ENCODE data around the gene SLC18A3. TPM values are rescaled to one million over a fixed set of nuclear protein-coding genes. Genes with fewer than 3 reads are reported as not detected.
A peak's percentile ranks its signal among the peaks of the same experiment; 100 is the strongest.

Gene SLC18A3
- total RNA-seq, 2 donors from 2014 or later, result not detected

DNA sequence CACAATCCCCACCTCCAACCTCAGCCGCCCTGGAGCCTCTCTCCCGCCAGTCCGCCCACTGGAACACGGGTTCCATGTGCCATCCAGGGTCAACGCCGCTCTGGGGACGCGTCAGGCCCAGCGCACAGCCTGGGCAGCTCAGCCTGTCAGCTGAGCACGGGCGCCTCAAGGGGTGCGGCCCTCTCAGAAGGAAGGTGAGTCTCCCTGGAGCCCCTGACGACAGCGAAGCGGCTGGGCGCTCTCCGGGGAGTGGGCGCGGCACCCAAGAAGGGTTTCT, 1.2 kb upstream of the SLC18A3 start:
- intact Hi-C loops (cut with DNase I), result no loop called here

DNA sequence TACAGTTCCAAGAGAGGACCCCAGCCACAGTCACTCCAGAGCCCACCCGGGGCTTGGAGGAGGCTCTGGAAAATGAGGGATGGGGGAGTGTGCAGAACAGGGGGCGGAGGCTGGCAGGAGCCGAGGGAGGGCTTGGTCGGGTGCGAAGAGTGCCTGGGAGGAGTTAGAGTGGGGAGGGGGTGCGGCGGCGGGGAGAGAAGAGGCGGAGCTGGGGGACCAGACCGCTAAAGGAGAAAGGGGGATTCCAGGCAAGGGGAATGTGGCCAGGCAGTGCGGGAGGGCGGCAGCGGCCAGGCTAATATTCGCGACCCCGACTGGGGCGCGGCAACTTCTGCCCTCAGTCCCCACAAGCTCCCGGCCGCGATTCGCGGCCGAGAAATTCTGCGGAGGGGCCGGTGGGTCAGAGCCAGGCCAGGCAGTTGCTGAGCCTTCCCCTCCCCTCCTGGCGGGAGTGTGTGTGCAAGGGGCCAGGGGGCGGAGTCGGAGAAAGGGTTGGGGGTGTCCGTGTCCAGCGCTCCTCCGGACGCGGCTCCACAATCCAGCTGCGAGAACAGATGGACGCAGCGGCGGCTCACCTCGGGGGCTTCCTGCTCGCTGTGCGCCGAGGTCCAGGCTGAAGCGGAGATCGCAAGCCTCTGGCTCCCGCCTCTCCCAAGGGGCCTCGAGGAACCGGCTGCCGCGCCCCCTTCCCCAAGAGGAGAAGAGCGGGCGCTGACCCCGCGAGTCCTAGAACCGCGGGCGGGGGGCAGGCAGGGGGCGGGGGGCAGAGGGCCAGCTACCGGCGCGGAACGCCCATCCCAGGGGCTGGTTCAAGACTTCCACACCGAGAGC, 612 bp upstream of the SLC18A3 start:
- no peak for TF ChIP-seq POLR2A (IDR thresholded peaks at IDR 0.05)
- no peak for TF ChIP-seq POLR2AphosphoS5 (IDR thresholded peaks at IDR 0.05)
- TF ChIP-seq, protein P1, sequence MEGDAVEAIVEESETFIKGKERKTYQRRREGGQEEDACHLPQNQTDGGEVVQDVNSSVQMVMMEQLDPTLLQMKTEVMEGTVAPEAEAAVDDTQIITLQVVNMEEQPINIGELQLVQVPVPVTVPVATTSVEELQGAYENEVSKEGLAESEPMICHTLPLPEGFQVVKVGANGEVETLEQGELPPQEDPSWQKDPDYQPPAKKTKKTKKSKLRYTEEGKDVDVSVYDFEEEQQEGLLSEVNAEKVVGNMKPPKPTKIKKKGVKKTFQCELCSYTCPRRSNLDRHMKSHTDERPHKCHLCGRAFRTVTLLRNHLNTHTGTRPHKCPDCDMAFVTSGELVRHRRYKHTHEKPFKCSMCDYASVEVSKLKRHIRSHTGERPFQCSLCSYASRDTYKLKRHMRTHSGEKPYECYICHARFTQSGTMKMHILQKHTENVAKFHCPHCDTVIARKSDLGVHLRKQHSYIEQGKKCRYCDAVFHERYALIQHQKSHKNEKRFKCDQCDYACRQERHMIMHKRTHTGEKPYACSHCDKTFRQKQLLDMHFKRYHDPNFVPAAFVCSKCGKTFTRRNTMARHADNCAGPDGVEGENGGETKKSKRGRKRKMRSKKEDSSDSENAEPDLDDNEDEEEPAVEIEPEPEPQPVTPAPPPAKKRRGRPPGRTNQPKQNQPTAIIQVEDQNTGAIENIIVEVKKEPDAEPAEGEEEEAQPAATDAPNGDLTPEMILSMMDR (IDR thresholded peaks at IDR 0.05), result no peak
- intact Hi-C loops (cut with DNase I), result no loop called here
- H3K9me3 ChIP-seq, result no peaks in the 10 kb centered on the region
- H3K4me1 ChIP-seq (replicated peaks), result no peaks in the 10 kb centered on the region
- H3K27me3 ChIP-seq (replicated peaks; ENCODE audit: insufficient read depth), result peaks cover 53% of the 10 kb centered on the region
- H3K36me3 ChIP-seq, result no peaks in the 10 kb centered on the region
- DNase-seq (ENCODE audit: low spot score), result no peak
- under 1% methylated on average over 60 of the region's 62 CpGs for WGBS
- H3K4me3 ChIP-seq, result no peak overlapping the region
- no peak overlapping the region for H3K27ac ChIP-seq

More for the DNA sequence above, 1.2 kb upstream of the SLC18A3 start:
- TF ChIP-seq POLR2AphosphoS5 (IDR thresholded peaks at IDR 0.05) (no peak), POLR2A (IDR thresholded peaks at IDR 0.05) (no peak)
- TF ChIP-seq, protein P1 (IDR thresholded peaks at IDR 0.05), result no peak
- no peaks in the 10 kb centered on the region for H3K4me1 ChIP-seq (replicated peaks)
- WGBS, result 3% methylated on average over 15 of the region's 19 CpGs
- H3K27me3 ChIP-seq (replicated peaks; ENCODE audit: insufficient read depth), result peaks cover 48% of the 10 kb centered on the region
- no peak overlapping the region for H3K27ac ChIP-seq
- no peak for DNase-seq (ENCODE audit: low spot score)
- H3K4me3 ChIP-seq, result no peak overlapping the region
- no peaks in the 10 kb centered on the region for H3K9me3 ChIP-seq
- no peaks in the 10 kb centered on the region for H3K36me3 ChIP-seq

DNA sequence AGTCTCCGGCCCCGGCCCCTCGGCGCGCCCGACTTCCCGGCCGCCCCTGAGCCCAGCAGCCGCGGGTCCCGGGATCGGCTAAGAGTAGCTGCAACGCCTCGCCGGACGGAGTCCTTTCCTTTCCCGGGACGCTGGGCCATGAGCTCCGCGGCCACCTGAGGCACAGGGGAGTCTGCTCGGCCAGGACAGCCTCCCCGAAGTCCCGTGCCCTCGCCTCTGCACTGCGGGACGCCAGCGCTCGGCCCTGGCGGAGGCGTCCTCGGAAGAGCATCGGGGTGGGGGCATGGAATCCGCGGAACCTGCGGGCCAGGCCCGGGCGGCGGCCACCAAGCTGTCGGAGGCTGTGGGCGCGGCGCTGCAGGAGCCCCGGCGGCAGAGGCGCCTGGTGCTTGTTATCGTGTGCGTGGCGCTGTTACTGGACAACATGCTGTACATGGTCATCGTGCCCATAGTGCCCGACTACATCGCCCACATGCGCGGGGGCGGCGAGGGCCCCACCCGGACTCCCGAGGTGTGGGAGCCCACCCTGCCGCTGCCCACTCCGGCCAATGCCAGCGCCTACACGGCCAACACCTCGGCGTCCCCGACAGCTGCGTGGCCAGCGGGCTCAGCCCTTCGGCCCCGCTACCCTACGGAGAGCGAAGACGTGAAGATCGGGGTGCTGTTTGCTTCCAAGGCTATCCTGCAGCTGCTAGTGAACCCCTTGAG, 502 bp downstream of the SLC18A3 start:
- H3K36me3 ChIP-seq, result no peaks in the 10 kb centered on the region
- intact Hi-C loops (cut with DNase I), result no loop called here
- no peak overlapping the region for H3K27ac ChIP-seq
- TF ChIP-seq, protein P1 (IDR thresholded peaks at IDR 0.05), result no peak
- TF ChIP-seq POLR2AphosphoS5 (IDR thresholded peaks at IDR 0.05), result no peak
- no peak for TF ChIP-seq POLR2A (IDR thresholded peaks at IDR 0.05)
- H3K4me1 ChIP-seq (replicated peaks), result no peaks in the 10 kb centered on the region
- no peaks in the 10 kb centered on the region for H3K9me3 ChIP-seq
- H3K4me3 ChIP-seq, result peak overlapping the region; percentile 1 to 20
- H3K27me3 ChIP-seq (replicated peaks; ENCODE audit: insufficient read depth), result peaks cover 61% of the 10 kb centered on the region
- no peak for DNase-seq (ENCODE audit: low spot score)
- 5% methylated on average over 11 of the region's 72 CpGs for WGBS

DNA sequence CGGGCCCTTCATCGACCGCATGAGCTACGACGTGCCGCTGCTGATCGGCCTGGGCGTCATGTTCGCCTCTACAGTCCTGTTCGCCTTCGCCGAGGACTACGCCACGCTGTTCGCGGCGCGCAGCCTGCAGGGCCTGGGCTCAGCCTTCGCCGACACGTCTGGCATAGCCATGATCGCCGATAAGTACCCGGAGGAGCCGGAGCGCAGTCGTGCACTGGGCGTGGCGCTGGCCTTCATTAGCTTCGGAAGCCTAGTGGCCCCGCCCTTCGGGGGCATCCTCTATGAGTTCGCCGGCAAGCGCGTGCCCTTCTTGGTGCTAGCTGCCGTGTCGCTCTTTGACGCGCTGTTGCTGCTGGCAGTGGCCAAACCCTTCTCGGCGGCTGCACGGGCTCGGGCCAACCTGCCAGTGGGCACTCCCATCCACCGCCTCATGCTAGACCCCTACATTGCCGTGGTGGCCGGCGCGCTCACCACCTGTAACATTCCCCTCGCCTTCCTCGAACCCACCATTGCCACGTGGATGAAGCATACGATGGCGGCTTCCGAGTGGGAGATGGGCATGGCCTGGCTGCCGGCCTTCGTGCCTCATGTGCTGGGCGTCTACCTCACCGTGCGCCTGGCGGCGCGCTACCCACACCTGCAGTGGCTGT, 1.2 kb downstream of the SLC18A3 start:
- Histone ChIP-seq H3K4me3 (no peak overlapping the region), H3K36me3 (no peaks in the 10 kb centered on the region), H3K27me3 (replicated peaks; ENCODE audit: insufficient read depth) (peaks cover 65% of the 10 kb centered on the region), H3K4me1 (replicated peaks) (no peaks in the 10 kb centered on the region), H3K27ac (no peak overlapping the region), H3K9me3 (no peaks in the 10 kb centered on the region)
- DNase-seq (ENCODE audit: low spot score), result no peak
- intact Hi-C loops (cut with DNase I), result no loop called here
- TF ChIP-seq POLR2AphosphoS5 (IDR thresholded peaks at IDR 0.05) (no peak), POLR2A (IDR thresholded peaks at IDR 0.05) (no peak)
- TF ChIP-seq, protein P1 (IDR thresholded peaks at IDR 0.05), result no peak
- WGBS, result 11% methylated on average over 46 of the region's 63 CpGs
